ENCODE data around the gene SLC2A11. TPM values are rescaled to one million over a fixed set of nuclear protein-coding genes. Genes with fewer than 3 reads are reported as not detected.

The SLC2A11 gene
- total RNA-seq, 1 experiment from 2014 or later, result 45.6 TPM

- Histone ChIP-seq H3K4me2 (ENCODE audit: low read depth, low read length, poor library complexity, severe bottlenecking) (peak overlapping the region; percentile 76), H3K79me2 (ENCODE audit: low read length) (peaks cover 10% of the 10 kb centered on the region), H3K27me3 (ENCODE audit: low read length) (no peaks in the 10 kb centered on the region), H2AFZ (ENCODE audit: low read length) (no peak overlapping the region), H4K20me1 (ENCODE audit: insufficient read depth, low read depth, low read length) (peaks cover 28% of the 10 kb centered on the region), H3K4me3 (ENCODE audit: low read length) (no peak overlapping the region), H3K9me2 (replicated peaks; ENCODE audit: insufficient read depth, low read length) (no peaks in the 10 kb centered on the region), H3K4me1 (ENCODE audit: low read length) (peaks cover 75% of the 10 kb centered on the region), H3K9me3 (ENCODE audit: low read length) (no peaks in the 10 kb centered on the region), H3K36me3 (ENCODE audit: insufficient read depth, low read length) (peaks cover 17% of the 10 kb centered on the region), H3K27ac (ENCODE audit: low read length) (peak overlapping the region; percentile 98), H3K9ac (ENCODE audit: low read length) (0 out of 2 replicates have a peak overlapping the region, but pooled peaks have one; percentile 9)
- no peak for DNase-seq
These were observed 22.1 kb upstream of the SLC2A11 start for GRCh38 chr22:23835484-23836144.

- DNase-seq, result no peak
- no peaks in the 10 kb centered on the region for H3K27me3 ChIP-seq (ENCODE audit: low read length)
- H3K9me2 ChIP-seq (replicated peaks; ENCODE audit: insufficient read depth, low read length), result no peaks in the 10 kb centered on the region
- no peak overlapping the region; the same call in 1 of the 2 replicates for H3K4me3 ChIP-seq (ENCODE audit: low read length)
- peaks cover 11% of the 10 kb centered on the region for H3K36me3 ChIP-seq (ENCODE audit: insufficient read depth, low read length)
- H3K4me1 ChIP-seq (ENCODE audit: low read length), result peaks cover 71% of the 10 kb centered on the region
- peak overlapping the region; percentile 98 for H3K27ac ChIP-seq (ENCODE audit: low read length)
- H3K9me3 ChIP-seq (ENCODE audit: low read length), result no peaks in the 10 kb centered on the region
- no peak overlapping the region for H2AFZ ChIP-seq (ENCODE audit: low read length)
- peak overlapping the region; percentile 76 for H3K4me2 ChIP-seq (ENCODE audit: low read depth, low read length, poor library complexity, severe bottlenecking)
- peaks cover 23% of the 10 kb centered on the region for H4K20me1 ChIP-seq (ENCODE audit: insufficient read depth, low read depth, low read length)
- peaks cover 4% of the 10 kb centered on the region for H3K79me2 ChIP-seq (ENCODE audit: low read length)
- peak overlapping the region; percentile 76; the same call in 1 of the 2 replicates for H3K9ac ChIP-seq (ENCODE audit: low read length)
These were observed 21.4 kb upstream of the SLC2A11 start for GRCh38 chr22:23836281-23836680.

- H3K9ac ChIP-seq (ENCODE audit: low read length), result peak overlapping the region; percentile 76
- DNase-seq, result peak; percentile 61
- peak overlapping the region; percentile 98 for H3K27ac ChIP-seq (ENCODE audit: low read length)
- peaks cover 9% of the 10 kb centered on the region for H3K36me3 ChIP-seq (ENCODE audit: insufficient read depth, low read length)
- H3K4me3 ChIP-seq (ENCODE audit: low read length), result peak overlapping the region; percentile 62; the same call in 1 of the 2 replicates
- no peaks in the 10 kb centered on the region for H3K9me2 ChIP-seq (replicated peaks; ENCODE audit: insufficient read depth, low read length)
- peaks cover 70% of the 10 kb centered on the region for H3K4me1 ChIP-seq (ENCODE audit: low read length)
- H4K20me1 ChIP-seq (ENCODE audit: insufficient read depth, low read depth, low read length), result peaks cover 17% of the 10 kb centered on the region
- no peaks in the 10 kb centered on the region for H3K27me3 ChIP-seq (ENCODE audit: low read length)
- peak overlapping the region; percentile 76 for H3K4me2 ChIP-seq (ENCODE audit: low read depth, low read length, poor library complexity, severe bottlenecking)
- no peaks in the 10 kb centered on the region for H3K79me2 ChIP-seq (ENCODE audit: low read length)
- H3K9me3 ChIP-seq (ENCODE audit: low read length), result no peaks in the 10 kb centered on the region
- H2AFZ ChIP-seq (ENCODE audit: low read length), result no peak overlapping the region
These were observed 20.8 kb upstream of the SLC2A11 start for GRCh38 chr22:23836692-23837495.

- Histone ChIP-seq H3K36me3 (ENCODE audit: insufficient read depth, low read length) (peaks cover 9% of the 10 kb centered on the region), H3K9me3 (ENCODE audit: low read length) (no peaks in the 10 kb centered on the region), H2AFZ (ENCODE audit: low read length) (no peak overlapping the region), H4K20me1 (ENCODE audit: insufficient read depth, low read depth, low read length) (peaks cover 11% of the 10 kb centered on the region; the same call in 1 of the 2 replicates), H3K9me2 (replicated peaks; ENCODE audit: insufficient read depth, low read length) (no peaks in the 10 kb centered on the region), H3K27me3 (ENCODE audit: low read length) (no peaks in the 10 kb centered on the region), H3K4me3 (ENCODE audit: low read length) (peak overlapping the region; percentile 62; the same call in 1 of the 2 replicates), H3K79me2 (ENCODE audit: low read length) (no peaks in the 10 kb centered on the region), H3K4me2 (ENCODE audit: low read depth, low read length, poor library complexity, severe bottlenecking) (peak overlapping the region; percentile 76), H3K4me1 (ENCODE audit: low read length) (peaks cover 66% of the 10 kb centered on the region), H3K27ac (ENCODE audit: low read length) (peak overlapping the region; percentile 98), H3K9ac (ENCODE audit: low read length) (peak overlapping the region; percentile 76)
- no peak for DNase-seq
These were observed 20.2 kb upstream of the SLC2A11 start for GRCh38 chr22:23837496-23837859.

- H3K4me1 ChIP-seq (ENCODE audit: low read length), result peaks cover 63% of the 10 kb centered on the region
- H3K4me3 ChIP-seq (ENCODE audit: low read length), result peak overlapping the region; percentile 62
- H3K4me2 ChIP-seq (ENCODE audit: low read depth, low read length, poor library complexity, severe bottlenecking), result peak overlapping the region; percentile 76
- H2AFZ ChIP-seq (ENCODE audit: low read length), result no peak overlapping the region
- H3K9me3 ChIP-seq (ENCODE audit: low read length), result no peaks in the 10 kb centered on the region
- no peaks in the 10 kb centered on the region for H3K27me3 ChIP-seq (ENCODE audit: low read length)
- H3K9ac ChIP-seq (ENCODE audit: low read length), result peak overlapping the region; percentile 76
- H3K36me3 ChIP-seq (ENCODE audit: insufficient read depth, low read length), result peaks cover 9% of the 10 kb centered on the region
- peaks cover 8% of the 10 kb centered on the region; the same call in 1 of the 2 replicates for H4K20me1 ChIP-seq (ENCODE audit: insufficient read depth, low read depth, low read length)
- H3K79me2 ChIP-seq (ENCODE audit: low read length), result no peaks in the 10 kb centered on the region
- H3K27ac ChIP-seq (ENCODE audit: low read length), result peak overlapping the region; percentile 98
- H3K9me2 ChIP-seq (replicated peaks; ENCODE audit: insufficient read depth, low read length), result no peaks in the 10 kb centered on the region
- peak; percentile 95 for DNase-seq
These were observed 19.6 kb upstream of the SLC2A11 start for GRCh38 chr22:23837911-23838680.

- Histone ChIP-seq H2AFZ (ENCODE audit: low read length) (no peak within 1 kb of the TSS), H3K9ac (ENCODE audit: low read length) (peak within 1 kb of the TSS; percentile 76), H3K27me3 (ENCODE audit: low read length) (no peaks in the 10 kb centered on the region), H3K9me2 (replicated peaks; ENCODE audit: insufficient read depth, low read length) (no peaks in the 10 kb centered on the region), H3K4me1 (ENCODE audit: low read length) (peaks cover 56% of the 10 kb centered on the region), H4K20me1 (ENCODE audit: insufficient read depth, low read depth, low read length) (peaks cover 3% of the 10 kb centered on the region; the same call in 1 of the 2 replicates), H3K9me3 (ENCODE audit: low read length) (no peaks in the 10 kb centered on the region), H3K27ac (ENCODE audit: low read length) (peak within 1 kb of the TSS; percentile 98), H3K4me2 (ENCODE audit: low read depth, low read length, poor library complexity, severe bottlenecking) (peak within 1 kb of the TSS; percentile 76), H3K79me2 (ENCODE audit: low read length) (no peaks in the 10 kb centered on the region), H3K4me3 (ENCODE audit: low read length) (peak within 1 kb of the TSS; percentile 62), H3K36me3 (ENCODE audit: insufficient read depth, low read length) (peaks cover 9% of the 10 kb centered on the region; the same call in 1 of the 2 replicates)
- DNase-seq, result peak; percentile 100
These were observed 18.8 kb upstream of the SLC2A11 start, which contains the start of gene DERL3 for GRCh38 chr22:23838681-23839468. TSS of gene DERL3 (minus strand) at chr22:23839006. CDS start at chr22:23838987, 19 bp downstream.

GRCh38 chr22:23840026-23840425, 17.6 kb upstream of the SLC2A11 start:
- Histone ChIP-seq H3K4me2 (ENCODE audit: low read depth, low read length, poor library complexity, severe bottlenecking) (no peak overlapping the region), H3K4me3 (ENCODE audit: low read length) (no peak overlapping the region), H4K20me1 (ENCODE audit: insufficient read depth, low read depth, low read length) (peaks cover 3% of the 10 kb centered on the region; the same call in 1 of the 2 replicates), H3K27me3 (ENCODE audit: low read length) (no peaks in the 10 kb centered on the region), H3K9me2 (replicated peaks; ENCODE audit: insufficient read depth, low read length) (no peaks in the 10 kb centered on the region), H3K4me1 (ENCODE audit: low read length) (peaks cover 56% of the 10 kb centered on the region), H3K36me3 (ENCODE audit: insufficient read depth, low read length) (peaks cover 9% of the 10 kb centered on the region; the same call in 1 of the 2 replicates), H3K27ac (ENCODE audit: low read length) (no peak overlapping the region), H3K9ac (ENCODE audit: low read length) (no peak overlapping the region), H3K79me2 (ENCODE audit: low read length) (no peaks in the 10 kb centered on the region), H2AFZ (ENCODE audit: low read length) (no peak overlapping the region), H3K9me3 (ENCODE audit: low read length) (no peaks in the 10 kb centered on the region)
- DNase-seq, result no peak

Measured in Karpas-422 (cell line).